IPS-15b (cell line): ENCODE measurements around the gene ILK.

Source experiments
- H3K27me3 ChIP-seq: one replicate; pipeline ENCODE4 v1.6.1; 2013; ENCODE audit warnings: low read length; ENCODE audit not compliant: control insufficient read depth, insufficient read depth
- H3K36me3 ChIP-seq: one replicate; pipeline ENCODE4 v1.6.1; 2013; ENCODE audit warnings: low read length; ENCODE audit not compliant: control insufficient read depth, insufficient read depth
- H3K4me1 ChIP-seq: one replicate; pipeline ENCODE4 v1.6.1; 2013; ENCODE audit warnings: mild to moderate bottlenecking, low read length; ENCODE audit not compliant: control insufficient read depth, insufficient read depth
- H3K4me3 ChIP-seq: one replicate; pipeline ENCODE4 v1.5.1; 2013; ENCODE audit warnings: low read depth, low read length
- H3K9ac ChIP-seq: one replicate; pipeline ENCODE4 v1.6.1; 2013; ENCODE audit warnings: low read depth, mild to moderate bottlenecking, low read length
- H3K9me3 ChIP-seq: one replicate; pipeline ENCODE4 v1.6.1; 2013; ENCODE audit warnings: mild to moderate bottlenecking, low read length; ENCODE audit not compliant: control insufficient read depth, insufficient read depth

ILK gene

GRCh38 chr11:6638429-6638828 lies 34.9 kb downstream of the ILK start:
- no peak overlapping the region for H3K4me3 ChIP-seq
- no peak overlapping the region for H3K9ac ChIP-seq
- no peaks in the 10 kb centered on the region for H3K4me1 ChIP-seq
- H3K36me3 ChIP-seq: no peaks in the 10 kb centered on the region
- H3K27me3 ChIP-seq: no peaks in the 10 kb centered on the region
- H3K9me3 ChIP-seq: no peaks in the 10 kb centered on the region

- no peaks in the 10 kb centered on the region for H3K36me3 ChIP-seq
- H3K9ac ChIP-seq: no peak overlapping the region
- no peak overlapping the region for H3K4me3 ChIP-seq
- H3K4me1 ChIP-seq: no peaks in the 10 kb centered on the region
- no peaks in the 10 kb centered on the region for H3K27me3 ChIP-seq
- no peaks in the 10 kb centered on the region for H3K9me3 ChIP-seq
These were observed 36.7 kb downstream of the ILK start for GRCh38 chr11:6640036-6640984.

GRCh38 chr11:6640985-6641701 lies 37.6 kb downstream of the ILK start:
- H3K9ac ChIP-seq: no peak overlapping the region
- H3K27me3 ChIP-seq: no peaks in the 10 kb centered on the region
- no peaks in the 10 kb centered on the region for H3K9me3 ChIP-seq
- no peaks in the 10 kb centered on the region for H3K4me1 ChIP-seq
- H3K4me3 ChIP-seq: no peak overlapping the region
- H3K36me3 ChIP-seq: no peaks in the 10 kb centered on the region

DNA sequence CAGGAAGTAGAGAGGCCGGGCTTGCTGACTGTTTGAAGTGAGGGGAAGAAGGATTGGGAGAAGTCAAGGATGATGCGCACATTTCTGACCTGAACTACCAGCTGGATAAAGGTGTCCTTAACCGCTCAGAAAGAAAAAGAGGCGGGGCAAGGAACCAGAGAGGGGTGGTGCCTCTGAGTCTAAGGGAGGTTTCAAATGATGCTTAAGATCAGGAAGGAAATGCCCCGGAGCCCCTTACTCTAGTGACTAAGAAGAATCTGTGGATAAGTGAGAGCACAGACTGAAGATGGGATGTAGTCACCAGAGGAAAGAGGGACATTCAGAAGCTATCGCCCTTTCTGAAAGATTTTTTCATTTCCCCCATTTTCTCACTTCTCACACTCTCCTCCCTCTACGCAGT lies 39.4 kb downstream of the ILK start:
- H3K9ac ChIP-seq: no peak overlapping the region
- H3K36me3 ChIP-seq: no peaks in the 10 kb centered on the region
- no peaks in the 10 kb centered on the region for H3K27me3 ChIP-seq
- H3K4me3 ChIP-seq: no peak overlapping the region
- peaks cover 7% of the 10 kb centered on the region for H3K4me1 ChIP-seq
- no peaks in the 10 kb centered on the region for H3K9me3 ChIP-seq

DNA sequence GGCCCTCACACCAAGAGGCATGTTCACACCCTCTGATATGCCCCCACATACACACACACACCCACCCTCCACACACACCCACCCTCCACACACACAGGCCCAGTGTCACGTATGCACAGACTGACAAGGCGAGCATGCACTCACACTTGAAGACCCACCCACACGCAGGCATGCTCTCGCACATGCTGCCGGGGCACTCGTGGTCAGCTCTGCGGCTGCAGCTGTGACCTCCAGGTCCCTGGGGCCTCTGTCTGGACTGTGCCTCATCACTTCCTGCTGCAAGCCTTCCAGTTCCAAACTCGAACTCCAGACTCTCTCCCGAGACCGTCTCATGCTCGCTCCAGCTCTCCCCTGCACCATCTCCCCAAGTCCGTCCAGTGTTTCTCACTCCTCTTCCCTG lies 42.5 kb downstream of the ILK start:
- Histone ChIP-seq H3K9me3 (no peaks in the 10 kb centered on the region), H3K4me1 (peaks cover 7% of the 10 kb centered on the region), H3K27me3 (no peaks in the 10 kb centered on the region), H3K36me3 (no peaks in the 10 kb centered on the region), H3K9ac (no peak overlapping the region), H3K4me3 (no peak overlapping the region)

GRCh38 chr11:6646576-6646917 lies 43.0 kb downstream of the ILK start:
- Histone ChIP-seq H3K36me3 (no peaks in the 10 kb centered on the region), H3K9ac (peak overlapping the region; percentile 17), H3K4me1 (peaks cover 7% of the 10 kb centered on the region), H3K27me3 (no peaks in the 10 kb centered on the region), H3K9me3 (no peaks in the 10 kb centered on the region), H3K4me3 (no peak overlapping the region)

DNA sequence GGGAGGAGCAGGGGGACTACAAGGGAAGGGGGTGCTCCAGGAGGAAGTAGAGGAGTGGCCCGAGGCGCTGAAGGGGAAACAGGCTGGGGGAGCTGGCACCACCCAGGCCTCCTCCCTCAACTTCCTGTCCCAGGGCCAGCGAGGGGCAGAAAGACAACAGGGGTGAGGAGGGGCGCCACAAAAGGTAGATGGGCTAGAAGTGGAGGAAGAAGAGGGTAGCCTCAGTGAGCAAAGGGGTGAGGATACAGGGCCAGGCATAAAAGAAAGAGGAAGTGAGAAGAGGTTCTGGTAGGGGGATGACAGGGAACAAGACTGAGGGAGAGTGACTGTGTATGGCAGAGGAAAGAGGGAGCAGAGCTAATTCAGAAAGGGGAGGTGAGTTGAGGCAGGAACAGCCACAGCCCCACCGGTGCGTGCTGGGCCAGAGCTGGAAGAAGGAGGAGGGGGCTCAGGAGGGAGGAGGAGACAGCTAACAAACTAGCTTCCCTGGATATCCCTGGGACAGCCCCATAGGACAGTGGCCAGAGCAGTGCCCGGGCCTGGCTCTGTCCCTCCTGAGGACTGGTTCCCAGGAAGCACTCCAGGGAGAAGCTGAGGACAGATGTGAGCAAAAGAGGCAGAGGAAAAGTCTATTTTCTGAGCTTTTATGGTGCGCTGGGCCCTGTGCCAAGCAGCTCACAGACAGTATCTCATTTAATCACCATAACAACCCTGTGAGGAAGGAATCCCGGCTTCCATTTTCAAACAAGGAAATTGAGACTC lies 43.5 kb downstream of the ILK start:
- Histone ChIP-seq H3K9me3 (no peaks in the 10 kb centered on the region), H3K4me3 (no peak overlapping the region), H3K36me3 (no peaks in the 10 kb centered on the region), H3K4me1 (peaks cover 7% of the 10 kb centered on the region), H3K9ac (no peak overlapping the region), H3K27me3 (no peaks in the 10 kb centered on the region)

GRCh38 chr11:6647836-6648235 lies 44.3 kb downstream of the ILK start:
- Histone ChIP-seq H3K27me3 (no peaks in the 10 kb centered on the region), H3K4me3 (no peak overlapping the region), H3K4me1 (peaks cover 7% of the 10 kb centered on the region), H3K36me3 (no peaks in the 10 kb centered on the region), H3K9ac (no peak overlapping the region), H3K9me3 (no peaks in the 10 kb centered on the region)

DNA sequence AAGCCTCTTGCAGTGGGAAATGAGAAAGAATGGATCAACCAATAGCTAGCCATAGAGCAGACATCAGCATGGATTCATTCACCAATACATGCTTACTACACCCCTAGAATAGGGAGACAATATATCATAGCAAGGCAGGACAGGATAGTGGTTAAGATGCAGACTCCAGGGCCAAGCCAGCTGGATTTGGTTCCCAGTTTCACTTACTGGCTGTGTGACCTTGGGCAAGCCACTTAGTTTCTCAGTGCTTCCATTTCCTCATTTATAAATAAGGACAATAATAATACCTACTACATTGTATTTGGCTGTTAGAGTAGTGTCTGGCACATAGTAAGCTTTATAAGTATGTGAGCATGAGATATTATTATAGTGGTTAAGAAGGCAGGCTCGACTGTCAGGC lies 44.9 kb downstream of the ILK start:
- Histone ChIP-seq H3K36me3 (no peaks in the 10 kb centered on the region), H3K9me3 (no peaks in the 10 kb centered on the region), H3K9ac (no peak overlapping the region), H3K4me3 (no peak overlapping the region), H3K4me1 (peaks cover 7% of the 10 kb centered on the region), H3K27me3 (peaks cover 3% of the 10 kb centered on the region)

GRCh38 chr11:6650104-6650503 lies 46.5 kb downstream of the ILK start:
- no peak overlapping the region for H3K9ac ChIP-seq

DNA sequence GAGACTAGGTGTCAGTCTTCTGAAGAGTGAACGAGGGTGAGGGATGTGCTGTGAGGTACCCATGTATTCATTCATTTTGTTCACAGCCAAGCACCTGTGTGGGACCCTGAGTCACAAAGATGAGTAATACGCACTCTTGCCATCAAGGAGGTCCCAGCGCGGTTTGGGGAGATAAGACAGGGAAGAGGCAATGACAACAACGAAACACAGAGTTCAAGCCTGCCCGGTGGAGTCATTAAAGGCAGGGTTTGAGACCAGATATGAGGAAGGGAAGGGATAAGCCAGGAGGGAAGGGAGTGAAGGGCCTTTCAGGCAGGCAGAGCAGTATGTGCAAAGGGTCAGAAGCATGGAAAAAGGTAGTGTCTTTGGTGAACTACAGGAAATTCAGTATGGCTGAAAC lies 47.4 kb downstream of the ILK start:
- Histone ChIP-seq H3K27me3 (peaks cover 18% of the 10 kb centered on the region), H3K36me3 (no peaks in the 10 kb centered on the region), H3K4me3 (no peak overlapping the region), H3K4me1 (peaks cover 15% of the 10 kb centered on the region), H3K9me3 (no peaks in the 10 kb centered on the region), H3K9ac (no peak overlapping the region)

More at GRCh38 chr11:6650104-6650503, 46.5 kb downstream of the ILK start:
- Histone ChIP-seq H3K27me3 (peaks cover 17% of the 10 kb centered on the region), H3K4me1 (peaks cover 15% of the 10 kb centered on the region), H3K36me3 (no peaks in the 10 kb centered on the region), H3K9me3 (no peaks in the 10 kb centered on the region), H3K4me3 (no peak overlapping the region)
